Stimulated activated CD8-positive, alpha-beta memory T cell treated with anti-CD3 and anti-CD28 coated beads, Interleukin-4, amount 100 ng/mL, for 48 hours (primary cell): ENCODE measurements around the gene GHSR.
A peak's percentile ranks its signal among the peaks of the same experiment; 100 is the strongest.

Source experiments
- DNase-seq: peaks from one replicate; pipeline ENCODE4 v3.0.0-alpha.2; 2020

GHSR gene, protein sequence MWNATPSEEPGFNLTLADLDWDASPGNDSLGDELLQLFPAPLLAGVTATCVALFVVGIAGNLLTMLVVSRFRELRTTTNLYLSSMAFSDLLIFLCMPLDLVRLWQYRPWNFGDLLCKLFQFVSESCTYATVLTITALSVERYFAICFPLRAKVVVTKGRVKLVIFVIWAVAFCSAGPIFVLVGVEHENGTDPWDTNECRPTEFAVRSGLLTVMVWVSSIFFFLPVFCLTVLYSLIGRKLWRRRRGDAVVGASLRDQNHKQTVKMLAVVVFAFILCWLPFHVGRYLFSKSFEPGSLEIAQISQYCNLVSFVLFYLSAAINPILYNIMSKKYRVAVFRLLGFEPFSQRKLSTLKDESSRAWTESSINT

DNA sequence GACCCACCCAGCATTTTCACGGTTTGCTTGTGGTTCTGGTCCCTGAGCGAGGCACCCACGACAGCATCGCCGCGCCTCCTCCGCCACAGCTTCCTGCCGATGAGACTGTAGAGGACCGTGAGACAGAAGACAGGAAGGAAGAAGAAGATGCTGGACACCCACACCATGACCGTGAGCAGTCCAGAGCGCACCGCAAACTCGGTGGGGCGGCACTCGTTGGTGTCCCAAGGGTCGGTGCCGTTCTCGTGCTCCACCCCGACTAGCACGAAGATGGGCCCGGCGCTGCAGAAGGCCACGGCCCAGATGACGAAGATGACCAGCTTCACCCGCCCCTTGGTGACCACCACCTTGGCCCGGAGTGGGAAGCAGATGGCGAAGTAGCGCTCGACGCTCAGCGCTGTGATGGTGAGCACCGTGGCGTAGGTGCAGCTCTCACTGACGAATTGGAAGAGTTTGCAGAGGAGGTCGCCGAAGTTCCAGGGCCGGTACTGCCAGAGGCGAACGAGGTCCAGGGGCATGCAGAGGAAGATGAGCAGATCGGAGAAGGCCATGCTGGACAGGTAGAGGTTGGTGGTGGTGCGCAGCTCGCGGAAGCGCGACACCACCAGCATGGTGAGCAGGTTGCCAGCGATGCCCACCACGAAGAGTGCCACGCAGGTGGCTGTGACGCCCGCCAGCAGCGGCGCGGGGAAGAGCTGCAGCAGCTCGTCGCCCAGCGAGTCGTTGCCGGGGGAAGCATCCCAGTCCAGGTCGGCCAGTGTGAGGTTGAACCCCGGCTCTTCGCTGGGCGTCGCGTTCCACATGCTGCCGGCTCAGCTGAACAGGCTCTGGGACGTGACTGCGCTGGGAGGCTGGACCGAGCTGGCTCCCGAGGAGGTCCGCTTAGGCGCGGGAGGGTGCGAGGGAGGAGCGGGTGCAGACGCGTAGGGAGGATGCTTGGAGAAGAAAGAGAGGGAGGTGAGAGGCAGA, at the start of gene GHSR:
Gene GHSR, minus strand, starts transcription at position 846 of the 969 bp plus-strand sequence. Its CDS starts 43 bp downstream, at position 803.
- DNase-seq, result peak; percentile 25

DNA sequence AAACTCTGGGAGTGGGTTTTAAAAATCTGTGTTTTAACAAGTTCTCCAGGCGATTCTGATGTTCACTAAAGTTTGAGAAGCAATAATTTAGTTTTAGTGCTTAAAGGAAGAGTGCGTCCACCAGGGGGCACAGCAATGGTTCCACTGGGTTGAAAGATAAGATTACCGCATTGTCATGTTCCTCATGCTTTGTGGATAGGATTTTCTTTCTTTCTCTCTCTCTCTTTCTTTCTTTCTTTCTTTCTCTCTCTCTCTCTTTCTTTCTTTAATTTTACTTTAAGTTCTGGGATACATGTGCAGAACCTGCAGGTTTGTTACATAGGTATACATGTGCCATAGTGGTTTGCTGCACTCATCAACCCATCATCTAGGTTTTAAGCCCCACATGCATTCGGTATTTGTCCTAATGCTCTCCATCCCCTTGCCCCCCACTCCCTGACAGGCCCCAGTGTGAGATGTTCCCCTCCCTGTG, 42.0 kb upstream of the GHSR start:
- peak; percentile 89 for DNase-seq

DNA sequence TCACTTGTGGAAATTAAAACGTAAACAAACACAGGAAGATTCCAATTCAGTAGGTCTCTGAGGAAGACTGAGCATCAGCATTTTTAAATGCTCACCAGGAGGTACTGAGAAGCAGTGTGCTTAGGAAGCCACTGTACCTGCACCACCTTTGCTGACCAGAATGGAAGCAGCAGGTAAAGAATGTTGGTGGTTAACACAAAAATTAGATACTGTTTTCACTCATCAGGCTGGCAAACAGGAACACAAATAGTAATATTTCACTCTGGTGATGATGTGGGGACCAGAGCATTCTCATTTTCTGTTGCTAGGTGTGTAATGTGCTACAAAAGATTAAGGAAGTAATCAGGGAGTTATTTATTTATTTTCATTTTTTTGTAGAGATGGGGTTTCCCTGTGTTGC, 29.9 kb upstream of the GHSR start:
- no peak for DNase-seq

DNA sequence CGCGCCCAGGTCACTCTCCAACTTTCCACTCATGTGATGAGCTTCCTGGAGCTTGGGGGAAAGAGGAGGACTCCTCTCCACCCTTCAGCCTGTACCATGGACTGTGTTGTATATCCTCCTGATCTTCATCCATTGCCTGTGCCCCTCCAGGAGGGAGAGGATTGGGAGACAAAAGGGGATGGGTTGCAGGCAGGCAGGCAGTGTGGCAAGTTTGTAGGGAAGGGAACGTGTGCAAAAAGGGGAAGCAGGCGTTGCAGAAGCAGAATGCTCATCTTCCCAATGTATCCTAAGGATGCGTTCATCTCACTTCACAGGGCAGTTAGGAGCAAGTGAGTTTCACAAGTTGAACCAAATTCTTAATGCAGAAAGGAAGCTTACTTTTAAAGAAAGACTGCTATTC, 28.1 kb upstream of the GHSR start:
- no peak for DNase-seq

DNA sequence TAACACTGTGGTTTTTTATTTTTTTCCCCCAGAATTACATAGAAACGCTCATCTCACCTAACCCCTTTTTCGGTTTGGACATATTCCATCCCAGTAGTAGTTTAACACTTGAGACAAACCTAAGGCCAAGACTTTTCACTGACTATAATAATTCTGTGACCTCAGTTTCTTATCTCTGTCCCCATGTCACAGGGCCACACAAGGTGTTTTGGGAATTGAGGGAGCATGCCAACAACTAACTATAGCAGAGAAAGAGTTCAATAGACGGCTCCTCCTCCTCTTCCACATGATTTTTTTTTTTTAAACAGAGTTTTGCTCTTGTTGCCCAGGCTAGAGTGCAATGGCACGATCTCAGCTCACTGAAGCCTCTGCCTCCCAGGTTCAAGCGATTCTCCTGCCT, 27.4 kb upstream of the GHSR start:
- no peak for DNase-seq

DNA sequence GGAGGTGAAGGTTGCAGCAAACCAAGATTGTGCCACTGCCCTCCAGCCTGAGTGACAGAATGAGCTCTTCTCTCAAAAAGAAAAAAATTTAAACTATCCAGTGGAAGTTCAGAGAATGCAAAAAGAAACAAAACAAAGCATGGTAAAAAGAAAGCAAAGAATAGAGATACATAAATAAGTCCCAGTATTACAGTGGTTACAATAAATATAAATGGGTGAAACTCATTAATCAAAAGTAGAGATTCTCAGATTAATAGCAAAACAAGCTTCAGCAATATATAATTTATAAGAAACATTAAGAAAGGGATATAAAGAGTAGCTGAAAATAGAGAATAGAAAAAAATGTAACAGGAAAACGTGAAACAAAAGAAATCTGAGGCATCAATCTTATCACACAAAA, 23.6 kb upstream of the GHSR start:
- DNase-seq, result no peak

DNA sequence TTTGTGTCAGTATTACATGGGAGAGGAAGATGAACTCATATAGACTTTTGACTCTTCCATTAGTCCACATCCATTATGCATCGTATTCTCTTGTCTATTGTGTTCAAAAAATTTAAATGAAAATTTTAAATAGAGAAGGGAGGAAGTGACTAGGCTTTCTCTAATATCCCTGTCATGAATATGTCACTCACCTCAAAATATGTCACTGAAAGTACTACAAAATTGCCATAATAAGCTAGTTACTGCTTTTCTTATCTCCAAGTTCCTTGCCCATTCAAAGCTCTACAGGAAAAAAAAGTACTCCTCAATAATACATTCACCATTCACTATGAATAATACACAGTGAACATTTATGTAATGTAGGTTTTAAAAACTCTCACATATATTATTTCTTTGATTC, 22.3 kb upstream of the GHSR start:
- no peak for DNase-seq

DNA sequence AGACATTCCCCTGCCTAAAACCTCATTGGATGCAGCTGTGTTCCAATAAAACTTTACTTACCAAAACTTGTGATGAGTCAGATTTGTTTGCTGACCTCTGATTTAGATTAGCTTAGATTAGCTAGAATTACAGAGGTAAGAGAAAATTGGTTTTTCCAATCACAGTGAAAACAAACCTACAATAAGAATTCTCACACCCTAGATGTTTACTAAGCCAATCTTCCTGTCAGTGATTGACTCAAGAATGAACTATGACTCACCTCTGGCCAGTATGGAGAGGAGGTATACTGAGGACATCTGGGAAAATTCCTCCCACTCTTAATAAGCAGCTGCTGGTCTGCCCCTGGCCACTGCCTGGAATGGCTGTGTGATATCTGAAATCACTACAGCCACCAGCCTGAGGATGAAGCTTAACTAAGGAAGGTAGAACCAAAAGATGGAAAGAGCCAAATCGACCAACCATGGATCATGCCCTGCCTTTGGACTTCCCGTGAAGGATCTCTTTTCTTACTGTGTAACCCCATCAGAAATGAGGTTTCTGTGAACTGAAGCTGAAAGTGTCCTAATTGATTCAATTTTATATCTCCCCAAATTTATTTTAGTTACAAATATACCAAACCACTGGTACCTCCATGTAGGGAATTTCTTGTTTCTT, 19.0 kb upstream of the GHSR start:
- DNase-seq, result no peak

DNA sequence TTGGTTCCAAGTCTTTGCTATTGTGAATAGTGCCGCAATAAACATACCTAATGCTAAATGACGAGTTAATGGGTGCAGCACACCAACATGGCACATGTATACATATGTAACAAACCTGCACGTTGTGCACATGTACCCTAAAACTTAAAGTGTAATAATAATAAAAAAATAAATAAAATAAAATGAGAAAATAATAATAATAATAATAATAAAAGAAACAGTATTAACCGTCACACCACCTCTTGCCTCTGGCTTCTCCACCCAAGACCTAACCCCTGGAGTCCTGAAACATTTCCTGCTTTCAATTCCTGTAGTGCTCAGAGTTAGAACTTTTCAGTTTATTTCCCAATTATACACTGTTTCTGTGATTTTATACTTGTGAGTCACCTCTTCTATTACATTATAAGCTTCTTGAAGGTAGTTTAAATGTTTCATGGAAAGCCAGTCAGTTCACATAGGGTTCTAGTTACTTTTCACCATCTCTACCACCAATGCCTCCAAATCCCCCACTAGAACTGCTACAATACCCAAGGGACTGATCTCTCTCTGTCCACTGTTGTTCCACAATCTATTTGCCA, 18.4 kb upstream of the GHSR start:
- no peak for DNase-seq

DNA sequence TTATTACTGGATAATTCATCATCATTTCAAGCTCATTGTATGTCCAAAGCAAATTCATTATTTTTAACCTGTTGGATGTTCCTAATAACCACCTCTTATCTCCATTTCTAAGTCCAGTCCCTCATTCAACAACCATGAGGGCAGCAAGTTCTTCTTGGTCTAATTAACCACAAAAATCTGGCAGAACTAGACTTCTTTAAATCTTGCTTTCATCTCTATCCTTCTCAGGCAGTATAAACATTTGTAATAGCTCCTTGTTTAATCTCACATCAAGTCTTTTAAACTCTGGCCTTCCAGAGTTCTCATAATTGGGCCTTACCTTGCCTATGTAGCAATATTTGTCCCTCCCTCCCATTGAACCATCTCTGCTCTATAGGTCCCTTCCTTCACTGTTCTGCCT, 17.0 kb upstream of the GHSR start:
- no peak for DNase-seq

DNA sequence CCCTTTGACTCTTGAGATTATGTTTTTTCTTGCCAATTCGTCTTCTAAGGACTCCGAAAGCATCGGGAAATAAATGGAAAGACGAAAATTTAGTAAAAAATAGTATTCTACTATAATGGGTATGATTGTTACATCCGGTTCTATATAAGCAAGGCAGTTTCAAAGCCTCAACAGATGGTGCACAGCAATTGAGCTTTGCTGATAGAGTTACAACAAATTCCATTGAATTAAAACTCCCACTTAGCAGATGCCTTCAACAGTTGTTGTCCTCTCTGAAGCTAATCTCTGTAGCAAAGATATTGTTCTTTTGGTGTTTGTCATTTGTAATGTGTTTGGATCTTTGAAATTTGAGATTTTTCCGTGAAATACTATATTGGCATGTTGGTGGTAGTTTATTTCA, 16.1 kb upstream of the GHSR start:
- DNase-seq, result no peak

DNA sequence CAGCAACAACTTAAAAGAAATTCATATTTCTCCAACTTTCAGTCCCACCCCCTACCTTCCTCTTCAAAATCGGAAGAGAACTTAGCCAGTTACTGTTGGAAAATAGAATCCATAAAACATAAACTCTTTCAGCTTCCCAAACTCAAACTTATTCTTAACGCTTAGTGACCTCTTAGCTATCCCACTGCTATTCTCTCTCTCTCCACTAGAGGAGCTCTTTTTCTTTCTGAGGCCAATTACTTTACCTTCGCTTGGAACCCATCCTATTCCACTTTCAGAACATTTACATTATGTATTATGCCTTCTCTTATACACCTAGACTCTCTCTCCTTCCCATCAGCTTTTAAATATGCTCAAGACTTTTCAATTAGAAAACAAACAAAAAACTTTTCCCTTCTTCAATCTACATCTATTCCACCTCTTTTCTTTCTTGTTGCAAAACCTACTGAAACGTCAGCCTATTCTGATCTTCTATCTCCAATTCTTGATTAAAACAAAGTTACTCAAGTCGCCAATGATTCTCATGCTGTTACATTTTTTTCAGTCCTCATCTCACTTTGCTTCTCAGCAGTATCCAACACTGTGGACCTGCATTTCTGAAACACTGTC, 13.4 kb upstream of the GHSR start:
- no peak for DNase-seq

DNA sequence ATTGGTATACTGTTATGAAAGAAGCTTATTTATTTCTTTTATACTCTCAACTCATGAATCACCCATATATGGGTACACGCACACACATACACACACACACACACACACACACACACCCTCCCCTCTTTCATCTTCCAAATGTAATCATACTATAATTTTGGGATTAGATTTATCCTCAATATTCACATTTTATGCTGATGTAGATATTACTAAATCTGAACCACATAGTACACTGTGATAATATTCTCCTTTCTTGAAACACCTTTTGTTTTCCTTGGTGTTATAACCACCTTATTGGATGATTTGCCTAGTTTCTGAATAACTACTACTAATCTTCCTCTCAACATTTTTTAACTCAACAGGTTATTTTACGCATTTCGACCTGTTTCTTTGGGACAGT, 8.1 kb upstream of the GHSR start:
- DNase-seq, result no peak

DNA sequence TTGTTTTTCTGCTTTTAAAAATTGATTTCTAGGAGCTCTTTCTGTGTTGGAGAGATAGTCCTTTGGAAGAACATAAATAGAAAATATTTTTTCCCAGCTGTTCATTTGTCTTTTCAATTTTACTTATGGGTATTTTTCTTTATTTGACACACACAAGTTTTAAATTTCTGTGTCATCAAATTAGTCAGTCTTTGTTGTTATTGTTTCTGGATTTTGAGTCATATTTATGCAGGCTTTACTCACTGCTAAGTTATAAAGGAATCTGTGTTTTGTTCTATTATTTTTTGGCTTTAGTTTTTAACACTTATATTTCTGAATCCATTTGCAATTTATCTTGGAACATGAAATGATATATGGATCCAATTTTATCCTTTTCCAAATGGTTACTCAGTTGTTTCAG, 5.9 kb upstream of the GHSR start:
- DNase-seq, result no peak

DNA sequence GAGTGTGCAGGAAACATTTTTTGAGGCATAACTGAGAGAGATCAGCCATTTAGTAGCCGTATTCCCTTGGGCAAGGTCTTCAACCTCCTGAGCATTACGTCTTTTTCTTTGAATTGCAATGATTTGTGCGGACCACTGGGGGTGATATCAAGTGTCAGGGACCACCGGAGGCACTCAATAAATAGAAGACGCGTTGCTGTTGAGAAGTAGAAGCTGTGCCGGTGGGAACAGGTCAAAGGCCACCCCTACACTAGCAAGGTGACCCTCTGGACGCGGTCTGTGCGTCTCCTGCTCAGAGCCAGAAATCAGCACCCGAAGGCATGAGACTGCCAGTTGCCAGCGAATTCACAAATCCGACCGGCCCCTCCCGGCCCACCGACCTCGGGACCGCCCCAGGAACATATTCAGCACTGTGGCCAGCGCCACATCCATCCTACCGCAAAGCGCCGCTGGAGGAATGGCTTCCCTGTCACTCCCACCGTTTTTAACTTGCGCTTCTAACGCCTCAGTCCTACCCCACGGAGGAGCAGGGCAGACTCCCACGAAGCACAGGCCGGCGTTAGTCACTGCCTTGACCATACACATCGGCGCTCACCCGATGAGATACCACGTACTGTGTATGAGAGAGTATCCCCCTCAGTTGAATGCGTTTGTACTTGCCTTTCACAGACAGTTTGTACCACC, 1.4 kb upstream of the GHSR start:
- peak; percentile 32 for DNase-seq

DNA sequence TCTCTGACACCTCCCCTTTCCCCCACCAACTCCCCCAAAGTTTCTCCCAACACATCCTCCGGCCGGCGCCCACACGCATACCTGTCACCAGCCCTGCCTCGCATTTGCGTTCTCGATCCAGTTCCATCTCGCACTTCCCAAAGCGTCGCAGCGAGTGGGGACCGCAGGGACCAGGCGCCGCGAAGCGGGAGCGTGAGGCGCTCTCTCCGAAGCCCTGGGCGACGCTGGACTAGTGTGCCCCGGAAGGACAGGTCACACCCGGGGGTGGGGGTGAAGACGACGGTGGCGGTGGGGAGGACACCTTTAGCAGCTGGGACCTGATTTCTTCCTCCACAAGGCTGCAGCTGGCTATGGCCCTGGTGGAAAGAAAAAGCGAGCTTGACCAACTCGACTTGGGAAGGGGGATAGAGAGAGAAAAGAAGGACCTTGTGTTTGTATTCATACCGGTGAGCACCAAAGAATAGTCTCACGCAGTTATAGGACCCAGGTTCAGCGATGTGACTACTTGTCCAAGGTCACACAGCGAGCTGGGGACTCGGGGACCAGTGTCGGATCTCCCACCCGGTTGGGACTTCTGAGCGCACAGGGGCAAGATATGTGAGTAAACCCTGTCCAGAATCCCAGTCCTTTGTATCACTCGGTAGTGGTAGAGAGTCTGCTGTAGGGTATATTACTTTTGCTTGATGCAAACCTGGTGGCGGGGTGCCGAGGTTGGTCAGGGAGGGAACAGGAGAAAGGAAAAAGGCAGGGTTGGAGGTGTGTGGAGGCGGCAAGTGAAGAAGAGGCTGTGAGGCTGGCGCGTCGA, 607 bp upstream of the GHSR start:
- no peak for DNase-seq

DNA sequence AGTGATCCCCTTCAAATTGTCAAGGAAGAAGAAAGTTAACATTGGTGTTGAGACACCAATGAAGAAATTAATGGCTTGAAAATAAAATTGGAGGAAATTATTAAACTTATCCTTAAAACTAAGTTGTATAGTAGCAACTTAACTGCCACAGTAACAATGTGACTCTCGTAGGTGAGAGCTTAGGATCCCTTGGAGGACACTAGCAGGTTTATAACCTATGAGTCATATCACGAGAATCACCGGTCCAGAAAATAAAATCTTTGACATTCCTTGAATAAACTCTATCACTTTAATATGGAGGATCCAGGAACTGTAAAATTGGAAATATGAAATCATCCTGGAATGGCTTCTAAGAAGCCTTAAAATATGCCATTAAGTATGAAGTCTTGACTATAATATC, 2.1 kb downstream of the GHSR start:
- no peak for DNase-seq

DNA sequence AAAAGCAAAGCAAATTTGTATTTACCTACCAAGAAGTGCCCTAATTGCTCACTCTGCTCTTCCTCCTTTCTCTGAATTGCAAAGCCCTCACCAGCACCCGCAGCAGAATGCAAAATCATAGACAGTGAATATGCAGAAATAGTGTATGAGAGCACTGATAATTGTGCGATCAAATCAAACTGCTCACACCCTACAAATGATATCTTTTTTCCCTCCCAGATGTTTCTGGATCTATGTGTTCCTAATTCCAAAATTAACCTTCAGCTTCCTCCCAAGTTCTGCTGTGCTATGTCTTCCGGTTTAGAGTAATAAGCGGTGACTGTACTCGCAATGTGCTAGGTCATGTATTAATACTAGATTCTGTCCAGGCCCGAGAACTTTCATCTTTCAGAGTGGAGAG, 3.4 kb downstream of the GHSR start:
- no peak for DNase-seq

DNA sequence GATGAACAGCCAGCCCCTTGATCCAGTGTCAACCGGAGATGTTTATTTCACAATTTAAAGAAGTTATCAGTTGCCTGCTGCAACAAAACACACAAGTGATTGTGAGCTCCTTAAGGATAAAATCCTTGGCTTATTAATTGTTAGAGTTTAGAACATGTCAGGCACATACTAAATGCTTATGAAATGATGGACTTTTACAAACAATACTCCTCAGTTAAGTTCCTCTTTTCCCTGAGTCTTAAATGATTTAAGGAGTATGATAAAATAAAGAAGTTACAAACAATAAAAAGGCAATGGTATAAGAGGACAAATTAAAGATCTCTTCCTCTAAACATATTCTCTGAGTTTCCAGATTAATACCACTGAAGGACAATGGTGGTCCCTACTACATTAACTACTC, 5.7 kb downstream of the GHSR start:
- no peak for DNase-seq

DNA sequence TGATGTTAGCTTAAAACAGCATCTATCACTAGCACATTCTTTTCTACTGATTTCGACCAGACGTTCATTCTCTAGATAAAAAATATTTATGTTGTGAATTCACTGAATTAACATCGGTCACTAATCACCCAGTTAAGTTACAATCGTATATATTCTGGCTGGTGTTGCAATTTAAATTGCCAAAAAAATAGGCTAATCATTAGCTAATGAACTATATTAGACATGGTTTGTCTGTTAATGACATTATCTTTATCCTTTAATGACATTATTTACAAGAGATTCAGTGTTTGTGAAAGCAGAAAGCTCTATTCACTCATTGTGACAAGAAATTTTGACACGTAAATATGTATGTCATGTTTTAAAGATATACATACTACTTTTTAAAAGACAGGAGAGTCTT, 6.7 kb downstream of the GHSR start:
- no peak for DNase-seq

DNA sequence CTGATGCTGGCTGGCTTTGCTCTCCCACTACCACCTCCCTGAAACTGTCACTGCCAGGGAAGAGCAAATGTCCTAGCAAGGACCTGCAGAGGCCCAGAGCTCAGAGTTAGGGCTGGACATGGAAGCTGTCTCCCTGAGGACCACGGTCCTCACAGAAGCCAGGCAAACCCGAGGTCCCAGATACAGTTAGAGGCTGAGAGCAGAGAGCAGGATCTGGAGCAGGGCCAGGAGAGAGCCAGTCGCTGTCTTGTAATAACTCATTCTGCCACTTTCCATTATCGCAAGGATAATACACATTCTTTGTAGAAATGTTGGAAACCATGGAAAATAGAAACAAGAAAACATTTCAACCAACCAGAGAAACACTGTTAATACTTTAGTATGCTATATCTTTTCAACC, 10.1 kb downstream of the GHSR start:
- DNase-seq, result no peak
